GM04504 (cell line): ENCODE data around the gene HTR3C.
"Not testable (repeated sequence)": the region's sequence is repeated elsewhere in the genome, so short reads cannot be mapped to it uniquely, and the experiment has no call there.

ENCODE experiments used
- DNase-seq: peaks from one replicate; pipeline ENCODE4 v3.0.0-alpha.2; 2012; ENCODE audit warnings: low read depth

The HTR3C gene

GRCh38 chr3:184052767-184053166 lies at the start of gene HTR3C:
Gene HTR3C, plus strand, starts transcription at chr3:184053047. Its CDS starts 34 bp downstream, at chr3:184053081.
- DNase-seq = no peak

- DNase-seq = no peak
Observed at GRCh38 chr3:184003187-184003967, 49.5 kb upstream of the HTR3C start.

GRCh38 chr3:184004476-184004875 lies 48.4 kb upstream of the HTR3C start:
- DNase-seq = no peak

- no peak for DNase-seq
Observed at GRCh38 chr3:184005941-184006507, 46.8 kb upstream of the HTR3C start.

- not testable (repeated sequence) for DNase-seq
Observed at GRCh38 chr3:184007143-184007813, 45.6 kb upstream of the HTR3C start.

GRCh38 chr3:184008161-184008560 lies 44.7 kb upstream of the HTR3C start:
- DNase-seq = no peak

DNA sequence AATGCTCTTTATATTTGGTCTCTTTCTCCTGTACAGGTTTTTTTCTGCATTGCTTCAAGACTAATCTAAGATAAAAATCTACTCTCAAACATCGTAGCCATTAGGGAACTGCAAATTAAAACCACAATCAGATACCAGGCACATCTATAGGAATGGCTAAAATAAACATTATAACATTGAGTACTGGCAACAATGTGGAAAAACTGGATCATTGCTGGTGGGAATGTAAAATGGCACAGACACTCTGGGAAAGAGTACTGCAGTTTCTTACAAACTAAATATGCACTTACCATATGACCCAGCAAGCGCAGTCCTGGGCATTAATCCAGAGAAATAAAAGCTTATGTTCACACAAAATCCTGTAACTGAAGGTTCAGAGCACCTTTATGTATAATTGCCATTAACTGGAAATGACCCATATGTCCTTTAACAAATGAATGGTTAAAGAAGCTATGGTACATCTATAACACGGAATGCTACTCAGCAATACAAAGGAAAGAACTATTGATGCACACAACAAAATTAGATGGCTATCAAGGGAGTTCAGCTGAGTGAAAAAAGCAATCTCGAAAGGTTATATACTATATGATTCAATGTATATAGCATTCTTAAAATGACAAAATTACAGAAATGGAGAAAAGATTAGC lies 41.5 kb upstream of the HTR3C start:
- no peak for DNase-seq

- no peak for DNase-seq
Observed at GRCh38 chr3:184011937-184012889, 40.6 kb upstream of the HTR3C start.

- no peak for DNase-seq
Observed at GRCh38 chr3:184015381-184016019, 37.3 kb upstream of the HTR3C start.

DNA sequence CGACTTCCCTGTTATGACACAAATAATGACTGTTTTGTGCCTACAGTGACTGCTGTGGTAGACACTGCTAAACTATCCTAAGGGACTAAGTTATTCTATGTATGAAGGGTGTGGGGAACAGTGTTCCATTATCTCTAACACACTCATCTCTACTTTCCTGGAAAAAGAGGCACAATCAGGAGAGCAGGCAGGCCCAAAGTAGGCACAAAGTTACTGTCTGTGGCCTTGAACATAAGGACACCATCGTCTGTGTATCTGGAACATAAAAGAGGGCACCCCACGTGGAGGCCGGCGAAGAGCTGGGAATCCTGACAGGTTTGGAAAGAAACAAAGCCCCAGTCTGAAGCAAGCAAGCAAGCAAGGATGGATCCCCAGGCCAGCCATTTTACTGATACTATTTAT lies 36.7 kb upstream of the HTR3C start:
- no peak for DNase-seq

DNA sequence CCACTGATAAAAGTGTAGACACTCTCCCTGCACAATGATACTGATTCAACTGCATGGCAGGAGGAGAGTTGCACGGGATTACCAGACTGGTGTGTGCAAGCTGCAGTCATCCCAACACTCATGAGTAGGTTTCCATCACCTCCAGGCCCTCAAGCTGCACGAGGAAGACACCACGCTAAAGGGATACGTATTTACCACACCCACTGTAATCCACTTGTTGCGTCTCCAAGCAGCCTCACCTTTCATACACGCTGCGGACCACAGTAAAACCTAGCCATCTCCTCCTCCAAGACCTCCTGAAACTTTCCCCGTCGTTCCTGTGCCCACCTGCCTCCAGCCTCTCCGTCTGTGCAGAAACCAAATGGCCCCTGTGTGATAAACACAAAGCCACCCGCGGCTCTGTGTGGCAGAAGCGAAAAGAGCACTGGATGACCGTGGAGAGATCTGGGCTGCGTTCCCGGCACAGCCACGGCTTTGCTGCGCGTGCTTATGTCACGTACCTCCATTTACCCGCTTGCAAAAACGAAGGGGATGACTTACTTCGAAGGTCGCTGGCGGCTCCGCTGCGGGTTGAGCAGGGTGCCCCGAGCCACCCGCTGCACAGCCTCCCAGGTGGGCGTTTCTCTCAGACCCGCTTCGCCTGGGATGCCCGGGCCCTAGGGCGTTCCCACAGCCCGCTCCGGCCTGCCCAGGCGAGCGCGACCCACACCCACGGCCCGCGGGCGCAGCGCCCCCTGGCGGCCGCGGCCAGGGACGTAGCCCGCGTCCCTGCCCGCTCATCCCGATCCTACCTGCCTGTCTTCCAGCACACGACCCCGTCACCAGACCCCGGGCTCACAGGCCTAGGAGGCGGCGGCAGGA lies 35.8 kb upstream of the HTR3C start:
- peak; percentile 27 for DNase-seq

DNA sequence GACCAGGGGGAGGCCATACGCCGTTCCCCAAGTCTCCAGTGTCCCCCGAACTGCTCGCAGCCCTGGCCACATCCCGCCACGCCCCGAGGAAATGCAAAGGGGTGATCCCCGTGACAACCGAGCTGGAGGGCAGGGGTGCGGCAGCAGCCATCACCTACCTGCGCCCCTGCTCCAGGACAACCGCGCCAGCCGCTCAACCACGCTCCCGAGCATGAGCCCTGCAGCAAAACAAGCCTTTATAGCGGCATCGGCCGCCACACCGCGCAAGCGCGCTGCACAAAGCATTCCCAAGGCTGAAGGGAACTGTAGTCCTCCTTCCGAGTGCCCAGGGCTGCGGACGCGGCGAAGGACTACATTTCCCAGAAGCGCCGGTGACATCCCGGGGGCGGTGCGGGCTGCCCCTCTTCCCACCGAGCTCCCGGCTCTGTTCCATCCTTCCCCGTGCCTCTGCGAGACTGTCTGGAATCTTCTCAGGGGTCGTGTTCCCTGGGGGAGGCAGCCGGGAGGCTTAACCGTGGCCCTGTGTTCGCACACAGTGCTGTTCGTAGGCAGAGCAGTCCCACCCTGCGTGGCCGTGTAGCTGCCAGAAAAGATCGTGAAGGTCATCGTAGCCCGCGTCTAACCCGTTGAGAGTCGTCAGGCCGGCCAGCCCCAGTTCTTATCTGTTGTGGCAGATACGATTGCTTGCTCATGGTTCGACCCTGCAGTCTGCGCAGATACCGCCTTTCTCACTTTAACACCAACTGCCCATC lies 35.0 kb upstream of the HTR3C start, which contains the start of gene ABCC5:
Gene ABCC5, minus strand, starts transcription at position 213 of the 752 bp plus-strand sequence. CDS start 3,492 bp downstream, outside the sequence.
- DNase-seq = peak; percentile 79

DNA sequence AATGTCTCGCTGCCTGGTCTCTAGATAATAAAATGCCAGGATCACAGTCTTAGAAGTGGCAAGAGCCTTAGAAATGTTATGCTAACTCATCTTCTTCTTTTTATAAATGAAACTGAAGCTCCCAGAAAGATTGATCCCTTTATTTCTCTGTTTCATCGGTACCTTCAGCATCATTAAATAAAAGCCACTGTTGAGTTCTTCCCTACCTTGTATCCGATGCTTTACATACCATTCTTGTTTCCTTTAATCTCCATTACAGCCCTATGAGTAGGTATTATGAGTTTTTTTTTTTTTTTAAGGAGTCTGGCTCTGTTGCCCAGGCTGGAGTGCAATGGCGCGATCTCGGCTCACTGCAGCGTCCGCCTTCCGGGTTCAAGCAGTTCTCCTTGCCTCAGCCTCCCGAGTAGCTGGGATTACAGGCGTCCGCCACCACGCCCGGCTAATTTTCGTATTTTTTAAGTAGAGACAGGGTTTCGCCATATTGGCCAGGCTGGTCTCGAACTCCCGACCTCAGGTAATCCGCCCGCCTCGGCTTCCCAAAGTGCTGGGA lies 34.3 kb upstream of the HTR3C start:
- no peak for DNase-seq

- no peak for DNase-seq
Observed at GRCh38 chr3:184022323-184022722, 30.5 kb upstream of the HTR3C start.

GRCh38 chr3:184025256-184025655 lies 27.6 kb upstream of the HTR3C start:
- DNase-seq = not testable (repeated sequence)

DNA sequence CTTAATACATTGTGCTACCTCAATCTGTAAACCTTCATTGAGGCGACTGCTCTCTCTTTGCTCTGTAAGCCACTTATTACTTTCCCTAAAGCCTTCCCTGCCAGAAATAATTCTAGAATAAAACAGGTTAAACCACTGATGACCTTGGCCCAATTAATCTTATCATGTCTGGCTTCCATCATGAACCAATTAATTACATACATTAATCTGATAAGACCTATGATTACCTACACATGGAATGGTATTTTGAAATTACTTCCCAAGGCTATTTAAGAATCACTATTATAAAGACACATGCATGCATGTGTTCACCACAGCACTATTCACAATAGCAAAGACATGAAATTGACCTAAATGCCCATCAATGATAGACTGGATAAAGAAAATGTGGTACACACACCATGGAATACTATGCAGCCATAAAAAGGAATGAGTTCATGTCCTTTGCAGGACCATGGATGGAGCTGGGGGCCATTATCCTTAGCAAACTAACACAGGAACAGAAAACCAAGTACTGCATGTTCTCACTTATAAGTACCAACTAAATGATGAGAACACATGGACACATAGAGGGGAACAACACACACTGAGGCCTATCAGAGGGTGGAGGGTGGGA lies 24.5 kb upstream of the HTR3C start:
- DNase-seq = not testable (repeated sequence)

GRCh38 chr3:184029443-184029842 lies 23.4 kb upstream of the HTR3C start:
- no peak for DNase-seq

DNA sequence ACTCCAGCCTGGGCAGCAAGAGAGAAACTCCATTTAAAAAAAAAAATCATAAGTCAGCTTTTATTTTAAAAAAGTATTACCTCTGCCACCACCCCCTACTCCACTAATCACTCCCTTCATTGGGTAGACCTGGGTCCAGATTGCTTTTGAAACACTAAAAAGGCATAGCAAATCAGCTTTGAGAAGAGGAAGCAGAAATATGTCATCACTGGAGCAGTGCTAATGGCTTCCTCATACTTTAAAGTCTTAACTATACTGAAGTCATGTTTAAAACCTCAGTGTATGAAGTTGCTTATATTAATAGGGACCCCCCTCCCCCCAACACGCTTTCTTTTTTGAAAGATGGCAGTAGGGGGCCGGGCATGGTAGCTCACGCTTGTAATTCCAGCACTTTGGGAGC lies 22.3 kb upstream of the HTR3C start:
- DNase-seq = no peak
